Stimulated activated CD4-positive, alpha-beta T cell treated with anti-CD3 and anti-CD28 coated beads, TNF-alpha, amount 100 ng/mL, for 4 hours (primary cell): ENCODE data around the gene DENND1A.

Experiments
- DNase-seq, 3 experiments: peaks; one replicate each; pipeline ENCODE4 v3.0.0-alpha.2; 2020; ENCODE audit warnings: low read depth in 3 of 3

DENND1A gene

DNA sequence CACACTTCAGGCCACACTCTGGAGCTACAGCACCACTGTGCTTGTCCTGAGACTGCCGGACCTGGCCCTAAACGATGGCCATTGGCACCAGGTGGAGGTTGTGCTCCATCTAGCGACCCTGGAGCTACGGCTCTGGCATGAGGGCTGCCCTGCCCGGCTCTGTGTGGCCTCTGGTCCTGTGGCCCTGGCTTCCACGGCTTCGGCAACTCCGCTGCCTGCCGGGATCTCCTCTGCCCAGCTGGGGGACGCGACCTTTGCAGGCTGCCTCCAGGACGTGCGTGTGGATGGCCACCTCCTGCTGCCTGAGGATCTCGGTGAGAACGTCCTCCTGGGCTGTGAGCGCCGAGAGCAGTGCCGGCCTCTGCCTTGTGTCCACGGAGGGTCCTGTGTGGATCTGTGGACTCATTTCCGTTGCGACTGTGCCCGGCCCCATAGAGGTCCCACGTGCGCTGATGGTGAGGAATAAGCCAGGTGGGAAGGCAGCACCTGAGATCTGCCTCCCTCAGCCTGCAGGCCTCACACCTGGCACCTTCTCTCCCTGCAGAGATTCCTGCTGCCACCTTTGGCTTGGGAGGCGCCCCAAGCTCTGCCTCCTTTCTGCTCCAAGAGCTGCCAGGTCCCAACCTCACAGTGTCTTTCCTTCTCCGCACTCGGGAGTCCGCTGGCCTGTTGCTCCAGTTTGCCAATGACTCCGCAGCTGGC is 559.2 kb downstream of the DENND1A start:
- DNase-seq: no peak

DNA sequence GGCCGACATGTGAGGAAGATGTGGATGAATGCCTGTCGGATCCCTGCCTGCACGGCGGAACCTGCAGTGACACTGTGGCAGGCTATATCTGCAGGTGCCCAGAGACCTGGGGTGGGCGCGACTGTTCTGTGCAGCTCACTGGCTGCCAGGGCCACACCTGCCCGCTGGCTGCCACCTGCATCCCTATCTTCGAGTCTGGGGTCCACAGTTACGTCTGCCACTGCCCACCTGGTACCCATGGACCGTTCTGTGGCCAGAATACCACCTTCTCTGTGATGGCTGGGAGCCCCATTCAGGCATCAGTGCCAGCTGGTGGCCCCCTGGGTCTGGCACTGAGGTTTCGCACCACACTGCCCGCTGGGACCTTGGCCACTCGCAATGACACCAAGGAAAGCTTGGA is 559.8 kb downstream of the DENND1A start:
- no peak for DNase-seq

DNA sequence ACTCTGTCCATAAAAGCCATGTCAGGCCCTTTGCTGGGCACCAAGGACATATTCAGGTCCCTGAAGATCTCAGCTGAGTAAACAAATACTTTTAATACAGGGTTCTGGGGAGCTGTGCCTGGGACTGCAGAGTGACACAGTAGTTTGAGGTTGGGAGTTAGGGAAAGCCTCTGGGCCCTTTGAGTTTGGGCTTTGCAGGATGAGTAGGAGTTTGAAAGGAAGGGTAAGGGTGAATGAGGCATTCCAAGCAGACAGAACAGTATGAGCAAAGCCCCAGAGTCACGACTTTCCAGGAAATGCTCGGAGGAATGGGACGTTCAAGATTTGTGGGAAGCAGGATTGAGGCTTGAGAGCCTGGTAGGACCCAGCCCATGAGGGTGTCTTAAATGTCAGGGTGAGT is 560.6 kb downstream of the DENND1A start:
- no peak for DNase-seq

DNA sequence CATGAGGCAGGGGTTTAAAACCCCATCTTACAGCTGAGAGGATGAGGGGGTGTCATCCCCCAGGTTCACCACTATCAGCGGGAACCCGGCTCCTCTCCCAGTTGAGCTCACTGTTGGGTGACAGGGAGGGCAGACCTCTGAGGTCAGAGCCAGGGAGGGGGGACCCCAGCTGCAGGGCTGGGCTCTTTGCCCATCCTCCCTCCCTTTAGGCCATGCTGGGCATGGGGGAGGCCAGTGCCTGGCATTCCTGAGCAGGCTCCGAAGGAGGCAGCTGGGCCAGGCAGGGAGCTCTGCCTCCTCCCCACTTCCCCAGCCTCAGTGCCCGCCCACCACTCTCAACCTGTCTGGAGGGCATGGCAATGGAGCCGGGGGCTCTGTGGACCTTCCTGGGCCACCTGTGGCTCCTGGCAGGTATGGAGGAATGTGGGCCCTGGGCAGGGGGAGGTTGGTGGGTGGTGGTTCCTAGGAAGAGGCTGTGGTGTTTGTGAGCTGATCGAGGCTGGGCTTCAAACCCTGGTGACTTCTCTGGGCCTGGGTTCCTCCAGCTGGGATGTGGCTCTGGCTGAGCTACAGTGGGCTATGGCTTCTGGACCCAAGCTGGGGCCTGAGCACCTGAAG is 561.3 kb downstream of the DENND1A start:
- DNase-seq: no peak

- DNase-seq: no peak
Measured at GRCh38 chr9:123368023-123368422, 561.9 kb downstream of the DENND1A start.

DNA sequence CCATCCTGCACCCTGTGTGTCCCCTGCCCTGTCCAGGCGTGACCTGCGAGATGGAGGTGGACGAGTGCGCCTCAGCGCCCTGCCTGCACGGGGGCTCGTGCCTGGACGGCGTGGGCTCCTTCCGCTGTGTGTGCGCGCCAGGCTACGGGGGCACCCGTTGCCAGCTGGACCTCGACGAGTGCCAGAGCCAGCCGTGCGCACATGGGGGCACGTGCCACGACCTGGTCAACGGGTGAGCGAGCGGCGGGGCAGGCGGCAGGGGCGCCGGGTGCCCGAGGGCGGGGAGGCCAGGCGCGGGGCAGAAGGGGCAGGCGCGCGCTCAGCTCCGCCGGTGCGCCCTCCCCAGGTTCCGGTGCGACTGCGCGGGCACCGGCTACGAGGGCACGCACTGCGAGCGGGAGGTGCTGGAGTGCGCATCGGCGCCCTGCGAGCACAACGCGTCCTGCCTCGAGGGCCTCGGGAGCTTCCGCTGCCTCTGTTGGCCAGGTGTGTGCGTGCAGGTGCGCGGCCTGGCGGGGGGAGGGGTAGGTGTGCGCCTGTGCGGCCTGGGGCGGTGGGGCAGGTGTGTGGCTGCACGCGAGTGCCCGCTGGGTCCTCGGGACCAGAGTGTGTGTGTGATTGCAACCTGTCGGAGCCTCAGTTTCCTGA is 563.9 kb downstream of the DENND1A start:
- DNase-seq: no peak

- DNase-seq: no peak
Measured at GRCh38 chr9:123365287-123365880, 564.5 kb downstream of the DENND1A start.

- DNase-seq: no peak
Measured at GRCh38 chr9:123364241-123364824, 565.6 kb downstream of the DENND1A start.

DNA sequence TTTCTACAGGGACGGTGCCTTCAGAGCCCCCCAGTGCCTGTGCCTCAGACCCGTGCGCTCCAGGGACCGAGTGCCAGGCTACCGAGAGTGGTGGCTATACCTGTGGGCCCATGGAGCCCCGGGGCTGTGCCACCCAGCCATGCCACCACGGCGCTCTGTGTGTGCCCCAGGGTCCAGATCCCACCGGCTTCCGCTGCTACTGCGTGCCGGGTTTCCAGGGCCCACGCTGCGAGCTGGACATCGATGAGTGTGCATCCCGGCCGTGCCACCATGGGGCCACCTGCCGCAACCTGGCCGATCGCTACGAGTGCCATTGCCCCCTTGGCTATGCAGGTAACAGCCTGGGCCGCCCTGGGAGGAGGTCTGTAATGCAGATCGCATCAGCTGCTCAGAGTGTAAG is 567.1 kb downstream of the DENND1A start:
- no peak for DNase-seq

GRCh38 chr9:123361731-123362510 is 568.0 kb downstream of the DENND1A start:
- no peak for DNase-seq

DNA sequence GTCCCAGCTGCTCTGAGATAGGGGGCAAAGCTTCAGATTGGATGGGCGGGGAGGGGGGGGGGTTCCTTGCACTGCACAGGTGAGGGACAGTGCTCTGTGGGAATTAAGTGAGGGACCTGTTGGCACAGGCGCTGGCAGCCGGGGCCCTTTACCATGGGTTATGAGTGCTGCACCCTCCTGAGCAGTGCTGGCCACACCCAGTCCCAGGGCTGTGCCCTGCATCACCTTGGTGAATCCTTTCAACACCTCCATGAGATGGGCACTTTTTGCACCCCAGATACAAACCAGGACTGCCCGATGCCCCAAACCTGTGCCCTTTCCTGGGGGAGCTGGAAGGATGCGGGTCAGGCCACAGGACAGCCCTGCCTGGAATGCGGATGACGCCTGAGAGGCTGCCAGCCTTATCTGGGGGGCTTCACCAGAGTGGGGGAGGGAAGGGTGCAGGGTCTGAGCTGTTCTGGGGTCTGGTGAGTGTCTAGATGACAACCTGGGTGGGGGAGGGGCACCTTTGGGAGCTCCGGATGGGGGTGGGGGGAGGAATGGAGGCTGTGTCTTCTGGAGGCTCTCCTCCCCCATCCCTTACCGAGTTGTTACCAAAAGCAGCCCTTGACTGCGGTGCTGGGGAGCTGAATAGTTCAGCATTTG is 568.7 kb downstream of the DENND1A start:
- DNase-seq: no peak

- no peak for DNase-seq
Measured at GRCh38 chr9:123360161-123361085, 569.5 kb downstream of the DENND1A start.

DNA sequence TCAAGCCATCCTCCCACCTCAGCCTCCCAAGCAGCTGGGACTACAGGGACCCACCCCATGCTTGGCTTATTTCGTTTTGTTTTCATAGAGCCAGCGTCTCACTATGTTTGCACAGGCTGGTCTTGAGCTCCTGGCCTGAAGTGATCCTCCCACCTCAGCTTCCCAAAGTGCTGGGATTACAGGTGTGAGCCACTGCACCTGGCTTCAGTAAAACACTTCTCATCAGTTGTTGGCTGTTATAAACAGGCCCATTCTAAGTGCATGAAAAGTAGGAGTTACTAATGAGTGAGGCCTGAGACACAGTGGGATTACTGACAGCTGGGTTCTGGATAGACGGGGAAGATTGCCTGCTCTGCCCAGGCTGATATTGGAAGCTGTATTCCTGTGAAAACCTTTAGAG is 570.4 kb downstream of the DENND1A start:
- DNase-seq: no peak

GRCh38 chr9:123359106-123359505 is 570.8 kb downstream of the DENND1A start:
- DNase-seq: no peak

DNA sequence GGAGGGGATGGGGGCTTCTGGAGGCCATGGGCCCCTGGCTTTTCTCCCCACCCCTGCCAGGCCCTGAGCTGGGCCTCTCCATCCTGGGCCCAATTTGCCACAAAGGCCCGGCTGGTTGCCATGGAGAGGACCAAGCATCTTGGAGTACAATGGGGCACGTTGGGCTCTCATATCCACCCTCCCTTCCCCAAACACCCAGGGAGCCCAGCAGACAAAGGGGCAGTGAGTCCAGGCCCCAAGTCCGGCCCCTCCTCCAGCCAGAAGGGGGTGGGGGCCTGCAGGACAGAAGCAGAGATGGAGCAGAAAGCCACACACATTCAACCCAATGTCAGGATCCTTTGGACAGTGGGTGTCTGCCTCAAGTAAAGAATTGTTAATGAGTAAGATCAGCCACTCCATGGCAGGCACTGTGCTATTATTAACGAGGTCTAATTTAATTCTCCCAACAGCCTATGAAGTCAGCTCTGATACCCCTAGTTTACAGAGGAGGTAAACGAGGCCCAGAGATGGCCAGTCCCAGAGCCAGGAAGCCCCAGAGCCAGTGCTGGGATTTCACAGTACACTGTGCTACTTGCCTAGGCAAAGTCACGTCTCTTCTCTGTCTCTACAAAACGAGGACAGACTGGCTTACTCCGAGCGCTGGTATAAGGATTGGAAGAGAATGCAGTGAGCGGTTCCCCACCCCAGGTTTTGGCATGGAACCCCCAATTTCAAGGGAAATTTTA is 571.6 kb downstream of the DENND1A start:
- no peak for DNase-seq

- DNase-seq: no peak
Measured at GRCh38 chr9:123357743-123358059, 572.2 kb downstream of the DENND1A start.

DNA sequence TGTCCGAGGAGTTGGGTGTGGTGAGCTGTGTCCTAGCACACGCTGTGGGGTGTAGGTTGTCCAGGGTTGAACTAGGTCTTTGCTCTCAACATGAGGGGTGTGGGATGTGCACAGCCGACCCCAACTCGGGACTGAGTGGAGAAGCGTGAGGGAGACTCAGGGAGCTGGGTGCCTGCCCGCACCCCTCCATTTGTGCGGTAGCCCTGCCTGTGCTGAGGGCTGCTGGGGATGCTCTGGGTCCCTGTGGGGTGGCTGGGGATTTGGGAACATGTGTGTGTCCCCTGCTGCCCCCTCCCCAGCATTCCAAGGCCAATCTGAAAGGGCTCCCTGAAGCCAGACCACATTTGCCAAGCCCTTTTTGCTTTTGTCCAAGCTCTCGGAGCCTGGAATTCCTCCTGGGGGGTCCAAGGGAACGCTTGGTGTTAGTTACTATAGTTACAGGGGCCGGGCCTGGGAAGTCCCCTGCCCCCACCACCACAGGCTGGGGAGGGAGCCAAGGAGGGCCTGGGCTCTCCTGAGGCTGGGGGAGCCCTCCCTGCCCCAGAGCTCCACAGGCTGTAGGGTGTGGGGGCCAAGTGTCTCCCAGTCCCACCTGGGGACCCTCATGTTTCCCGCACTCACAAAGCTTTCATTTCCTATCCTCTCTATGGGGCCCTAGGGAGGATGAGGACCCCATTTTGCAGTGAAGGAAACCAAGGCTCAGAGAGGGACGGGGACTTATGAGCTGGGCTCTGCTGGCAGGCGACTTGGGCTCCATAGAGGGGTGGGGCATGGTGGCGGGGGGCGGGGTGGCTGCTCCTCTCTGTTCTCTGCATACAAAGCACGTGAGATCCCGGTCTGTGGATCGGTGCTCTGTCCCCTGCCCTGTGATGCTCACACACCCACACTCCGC is 572.8 kb downstream of the DENND1A start:
- DNase-seq: no peak

DNA sequence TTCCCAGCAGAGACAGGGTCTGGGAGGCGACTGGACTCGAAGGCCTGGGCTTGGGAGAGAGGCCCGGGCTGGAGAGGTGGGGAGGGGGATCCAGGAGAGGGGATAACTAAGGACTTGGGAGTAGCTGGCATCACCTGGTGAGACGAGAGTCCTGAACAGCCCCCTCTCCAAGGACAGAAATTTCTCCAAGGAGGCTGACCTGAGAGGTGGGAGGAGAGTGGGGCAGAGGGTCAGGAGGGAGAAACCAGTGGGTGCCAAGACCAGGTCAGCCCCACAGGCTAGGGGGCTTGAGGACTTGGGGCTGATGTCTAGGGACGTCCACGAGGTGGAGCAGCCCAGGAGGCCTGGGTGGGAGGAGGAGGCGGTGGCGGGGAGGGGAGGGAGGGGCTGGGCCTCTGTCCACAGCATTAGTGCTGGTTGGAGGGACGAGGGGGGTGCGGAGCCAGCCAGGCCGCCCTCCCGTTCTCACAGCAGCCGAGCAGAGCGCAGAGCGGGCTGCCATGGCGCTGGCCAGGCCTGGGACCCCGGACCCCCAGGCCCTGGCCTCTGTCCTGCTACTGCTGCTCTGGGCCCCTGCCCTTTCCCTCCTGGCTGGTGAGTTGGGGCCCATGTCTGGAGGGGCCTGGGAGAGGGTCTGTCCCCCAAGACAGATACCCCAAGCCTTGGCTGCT is 574.0 kb downstream of the DENND1A start, which contains the start of gene CRB2:
TSS of gene CRB2 (plus strand) at position 437 of the 671 bp plus-strand sequence. CDS start at position 501, 64 bp downstream.
- DNase-seq: no peak
